Ramos (cell line): ENCODE data around the gene RAB40A.

Source experiments
- in situ Hi-C: fragments of 300-500 bp; cut with MboI; formaldehyde crosslinking; loops from one replicate; pipeline ENCODE4 v1.14.3; 2022; ENCODE audit warnings: low sequenced_read_pairs; ENCODE audit not compliant: unreplicated experiment

The RAB40A gene, protein sequence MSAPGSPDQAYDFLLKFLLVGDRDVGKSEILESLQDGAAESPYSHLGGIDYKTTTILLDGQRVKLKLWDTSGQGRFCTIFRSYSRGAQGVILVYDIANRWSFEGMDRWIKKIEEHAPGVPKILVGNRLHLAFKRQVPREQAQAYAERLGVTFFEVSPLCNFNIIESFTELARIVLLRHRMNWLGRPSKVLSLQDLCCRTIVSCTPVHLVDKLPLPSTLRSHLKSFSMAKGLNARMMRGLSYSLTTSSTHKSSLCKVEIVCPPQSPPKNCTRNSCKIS

DNA sequence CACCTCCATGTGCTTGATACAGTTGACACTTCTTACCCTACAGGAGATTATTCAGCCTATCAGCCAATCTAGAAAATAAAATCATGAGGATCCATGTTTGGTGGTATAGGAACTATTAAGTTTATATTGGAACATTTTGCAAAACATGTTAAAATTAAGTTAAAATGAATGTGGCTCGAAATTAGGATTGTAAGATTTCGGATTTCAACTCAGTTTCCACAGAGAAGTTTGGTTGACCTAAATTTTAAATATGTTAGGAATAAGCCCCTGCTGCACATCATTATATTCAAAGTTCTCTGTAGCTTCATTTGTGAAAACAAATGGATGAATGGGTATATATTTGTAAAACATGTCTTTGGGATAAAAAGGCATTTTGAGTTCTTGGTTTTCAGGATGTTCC is at the start of gene RAB40A:
TSS of gene RAB40A (minus strand) at position 101 of the 400 bp plus-strand sequence. CDS start 18,733 bp downstream, outside the sequence.
- in situ Hi-C loops = no loop called here

DNA sequence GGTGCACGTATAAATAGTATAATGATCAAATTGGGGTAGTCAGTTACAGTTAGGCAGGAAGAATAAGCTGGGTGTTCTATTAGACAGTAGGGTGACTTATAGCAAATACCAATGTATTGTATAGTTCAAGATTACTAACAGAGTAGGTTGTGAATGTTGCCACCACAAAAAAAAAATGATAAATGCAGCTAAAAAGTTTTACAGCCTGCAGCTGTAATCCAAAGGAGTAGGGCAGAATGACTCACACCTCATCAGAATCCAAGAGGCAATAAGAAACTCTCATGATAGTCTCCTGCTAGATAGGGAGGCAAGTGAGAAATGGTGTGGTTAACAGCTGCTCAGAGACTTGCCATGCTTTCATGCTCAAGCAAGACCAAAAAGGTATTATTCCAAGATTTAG is 46.5 kb upstream of the RAB40A start:
- in situ Hi-C loops = no loop called here

DNA sequence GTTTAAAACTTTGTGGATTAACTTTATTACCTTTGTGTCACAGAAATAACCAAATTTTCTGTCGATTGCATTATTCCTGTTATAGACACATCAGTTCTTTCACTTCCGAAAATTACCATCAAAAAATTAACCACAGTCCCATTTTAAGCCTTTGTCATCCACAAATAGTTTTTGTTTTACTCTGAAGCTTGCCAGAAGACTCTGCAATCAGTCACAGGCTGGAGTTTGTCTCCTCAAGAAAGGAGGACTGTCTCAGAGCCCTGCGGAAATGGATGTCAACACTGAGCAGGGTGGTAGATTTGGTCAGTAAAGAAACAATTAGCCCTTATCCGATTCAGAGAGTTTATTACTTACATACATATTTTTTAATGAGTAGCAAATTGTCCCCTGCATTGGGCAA is 45.9 kb upstream of the RAB40A start:
- in situ Hi-C loops = no loop called here

DNA sequence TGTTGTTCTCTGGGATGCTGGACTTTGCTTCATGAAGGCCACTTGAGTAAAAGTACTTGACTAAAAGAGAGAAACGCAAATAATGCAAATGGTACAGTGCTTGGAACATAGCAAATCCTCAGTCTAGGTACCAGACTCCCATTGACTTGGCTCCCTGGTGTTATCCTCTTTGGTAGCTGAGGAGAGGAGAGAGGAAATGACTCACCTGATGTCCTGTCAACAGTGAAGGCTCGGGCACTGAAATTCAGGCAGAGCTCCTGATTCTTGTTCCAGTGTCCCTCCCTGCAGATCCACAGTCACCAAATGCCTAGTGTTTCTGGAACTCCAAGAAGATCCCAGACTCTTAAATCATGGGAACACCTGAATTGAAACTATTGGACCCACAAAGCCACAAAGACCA is 43.5 kb upstream of the RAB40A start:
- in situ Hi-C loops = no loop called here

DNA sequence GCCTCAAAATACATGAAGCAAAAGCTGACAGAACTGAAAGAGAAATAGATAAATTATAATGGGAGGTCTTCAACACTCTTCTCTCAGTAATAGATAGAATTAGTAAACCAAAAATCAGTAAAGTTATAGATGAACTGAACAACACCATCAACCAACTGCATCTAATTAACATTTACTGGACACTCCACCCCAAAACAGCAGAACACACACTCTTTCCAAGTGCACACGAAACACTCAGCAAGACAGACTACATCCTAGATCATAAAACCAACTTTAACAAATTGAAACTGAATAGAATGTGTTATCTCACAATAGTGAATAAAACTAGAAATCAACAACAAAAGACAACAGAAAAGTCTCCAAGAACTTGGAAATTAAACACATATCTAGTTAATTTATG is 41.0 kb upstream of the RAB40A start:
- in situ Hi-C loops = no loop called here

DNA sequence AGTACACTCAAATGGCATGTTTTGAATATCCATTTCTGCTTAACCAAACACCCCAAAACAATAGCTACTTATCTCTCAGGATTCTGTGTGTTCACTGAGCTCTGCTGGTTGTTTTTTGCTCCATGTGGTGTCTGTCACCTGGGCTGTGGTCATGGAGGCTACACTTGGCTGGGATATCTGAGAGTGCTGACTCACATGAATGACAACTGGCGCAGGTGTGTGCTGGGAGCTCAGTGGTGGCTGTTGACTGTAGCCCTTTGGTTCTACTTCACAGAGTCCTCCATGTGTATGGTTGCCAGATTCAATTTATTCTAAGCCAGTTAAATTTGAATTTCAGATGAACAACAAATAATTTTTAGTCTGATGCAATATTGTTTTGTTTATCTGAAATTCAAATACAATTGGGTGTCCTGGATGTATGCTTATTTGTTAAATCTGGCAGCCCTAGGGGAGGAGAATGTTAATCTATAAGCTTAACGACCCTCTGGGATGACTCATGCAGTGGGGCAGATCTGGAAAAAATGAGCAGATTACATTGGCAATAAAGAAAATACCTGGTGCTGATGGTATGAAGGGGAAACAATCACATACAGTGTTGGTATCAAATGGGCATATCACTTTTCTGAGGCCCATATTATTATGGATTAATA is 37.8 kb upstream of the RAB40A start:
- in situ Hi-C loops = no loop called here

DNA sequence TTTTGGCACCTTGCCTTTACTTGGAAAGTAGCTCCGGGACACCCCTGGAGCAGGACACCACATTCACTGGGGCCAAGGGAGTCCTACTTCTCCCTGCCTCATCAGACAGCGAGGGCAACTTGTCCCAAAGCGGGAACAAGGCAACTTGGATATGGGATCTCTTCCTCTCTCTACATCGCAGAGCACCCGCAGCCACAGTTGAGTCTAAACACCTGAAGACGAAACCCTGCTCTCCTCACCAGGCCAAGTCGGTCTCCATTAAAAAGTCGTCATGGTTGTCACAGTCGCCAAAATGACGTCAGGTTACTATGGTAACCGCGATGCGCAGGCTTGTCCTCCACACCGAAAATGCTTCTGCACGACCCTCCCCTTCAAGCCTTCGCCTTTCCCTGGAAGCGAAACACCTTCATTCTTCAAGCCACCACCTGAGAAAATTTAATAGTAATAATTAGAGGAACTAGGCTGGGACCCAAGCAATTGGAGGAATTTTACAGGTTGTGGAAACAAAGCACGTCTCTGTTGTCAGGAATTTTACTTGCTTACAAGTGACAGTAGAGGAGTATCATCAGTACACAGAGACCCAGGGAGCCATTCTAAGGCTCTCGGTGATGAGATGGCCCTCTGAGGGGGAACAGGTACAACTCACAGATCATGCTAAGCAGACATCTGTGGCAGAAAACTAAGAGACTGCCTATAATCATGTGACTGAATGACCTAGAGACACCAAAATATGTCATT is 35.6 kb upstream of the RAB40A start:
- in situ Hi-C loops = no loop called here

DNA sequence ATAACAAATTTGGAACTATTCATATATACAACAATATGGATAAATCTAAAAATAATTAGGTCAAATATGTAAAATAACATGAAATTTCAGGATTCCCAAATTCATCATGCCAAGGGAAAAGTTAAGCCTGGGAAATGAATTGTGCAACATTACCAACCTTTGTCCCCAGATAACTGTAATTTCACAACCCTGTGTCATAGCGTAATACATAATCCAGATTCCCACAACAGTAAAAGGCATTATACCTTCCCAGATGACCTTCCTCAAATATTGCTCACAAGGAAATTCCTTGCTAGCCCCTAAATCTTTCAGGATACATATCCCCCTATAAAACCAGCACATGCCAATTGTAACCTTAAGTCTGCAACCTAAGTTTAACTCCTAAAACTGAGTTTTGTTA is 32.9 kb upstream of the RAB40A start:
- in situ Hi-C loops = no loop called here

DNA sequence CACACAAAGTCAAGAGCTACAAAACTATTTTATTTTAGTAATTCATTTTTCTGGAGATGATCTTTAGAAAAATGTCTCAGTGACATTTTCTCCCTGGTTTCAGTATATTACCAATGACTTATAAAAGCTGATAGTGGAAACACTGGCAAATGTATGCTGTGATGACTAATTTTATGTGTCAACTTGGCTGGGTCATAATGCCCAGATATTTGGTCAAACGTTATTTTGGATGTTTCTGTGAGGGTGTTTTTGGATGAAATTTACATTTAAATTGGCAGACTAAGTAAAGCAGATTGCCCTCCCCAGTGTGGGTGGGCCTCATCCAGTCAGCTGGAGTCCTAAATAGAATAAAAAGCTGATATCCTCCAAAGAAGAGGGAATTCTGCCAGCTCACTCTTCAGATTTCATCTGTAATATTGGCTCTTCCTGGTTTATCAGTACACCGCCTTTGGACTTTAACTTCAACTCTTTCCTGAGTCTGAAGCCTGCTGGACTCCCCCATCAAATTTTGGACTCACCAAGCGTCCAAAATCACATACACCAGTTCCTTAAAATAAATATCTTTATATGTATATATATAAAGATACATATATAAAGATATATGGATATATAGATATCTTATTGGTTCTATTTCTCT is 31.2 kb upstream of the RAB40A start:
- in situ Hi-C loops = no loop called here

DNA sequence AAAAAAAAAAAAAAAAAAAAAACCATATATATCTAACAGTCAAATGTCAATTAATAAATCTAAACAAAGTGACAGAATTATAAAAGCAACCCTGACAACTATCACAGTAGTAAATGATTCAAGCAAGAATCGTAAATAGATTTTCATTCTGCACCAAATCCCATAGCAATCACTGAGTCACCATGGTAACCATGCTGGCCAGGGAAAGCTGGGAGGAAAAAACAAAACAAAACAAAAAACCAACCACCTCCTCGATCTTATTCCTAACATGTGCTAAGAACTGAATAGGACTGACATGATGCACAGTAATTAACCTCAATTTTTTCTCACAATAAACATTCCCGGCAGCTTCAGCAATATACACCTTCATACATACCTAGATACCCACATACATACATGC is 30.6 kb upstream of the RAB40A start:
- in situ Hi-C loops = no loop called here

DNA sequence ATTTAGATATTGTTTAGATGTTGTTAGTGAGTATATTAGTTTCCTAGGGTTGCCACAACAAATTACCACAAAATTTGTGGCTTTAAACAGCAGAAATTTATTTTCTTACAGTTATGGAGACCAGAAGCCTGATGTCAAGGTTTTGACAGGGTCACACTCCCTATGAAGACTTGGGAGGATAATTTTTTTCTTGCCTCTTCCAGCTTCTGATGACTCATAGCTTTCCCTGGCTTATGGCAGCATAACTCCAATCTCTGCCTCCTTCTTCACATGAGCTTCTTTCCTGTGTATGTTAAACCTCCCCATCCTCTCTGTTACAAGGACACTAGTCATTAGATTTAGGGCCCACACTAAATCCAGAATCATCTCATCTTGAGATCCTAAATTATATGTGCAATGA is 20.9 kb upstream of the RAB40A start:
- in situ Hi-C loops = no loop called here

DNA sequence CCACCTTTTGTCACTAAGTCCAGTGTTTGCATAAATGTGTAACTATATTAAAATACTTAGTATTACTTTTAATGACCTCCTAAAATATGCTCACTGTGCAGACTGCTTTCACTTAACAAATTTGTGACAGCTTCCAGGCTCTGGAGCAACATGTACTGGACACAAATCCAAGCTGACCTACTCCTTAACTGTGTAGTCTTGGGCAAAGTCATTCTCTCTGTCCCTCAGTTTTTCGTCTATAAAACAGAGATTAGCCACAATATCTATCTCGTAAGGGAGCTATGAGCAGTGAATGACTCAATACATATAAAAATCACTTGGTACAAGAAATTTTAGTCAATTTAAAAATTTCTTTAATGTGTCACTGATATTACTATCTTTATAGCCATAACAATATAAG is 20.4 kb upstream of the RAB40A start:
- in situ Hi-C loops = no loop called here

DNA sequence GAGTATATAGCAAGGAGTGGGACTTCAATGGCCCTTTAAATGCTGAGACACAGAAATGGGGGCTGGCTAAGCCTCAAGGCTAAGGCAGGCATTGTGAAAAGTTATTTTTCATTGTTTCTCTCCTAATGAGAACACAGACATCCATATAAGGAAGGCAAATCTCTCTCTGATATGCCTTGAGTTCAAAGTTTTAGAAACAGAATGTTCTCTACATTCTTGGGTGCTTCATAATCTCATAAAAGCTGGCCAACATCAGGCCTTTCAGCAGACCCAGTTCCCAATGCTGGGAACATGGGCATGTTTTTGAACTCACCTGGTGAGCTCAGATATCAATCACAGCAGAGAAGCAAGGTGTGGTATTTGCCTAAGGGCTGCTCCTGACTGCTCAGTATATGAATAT is 19.4 kb upstream of the RAB40A start:
- in situ Hi-C loops = no loop called here

DNA sequence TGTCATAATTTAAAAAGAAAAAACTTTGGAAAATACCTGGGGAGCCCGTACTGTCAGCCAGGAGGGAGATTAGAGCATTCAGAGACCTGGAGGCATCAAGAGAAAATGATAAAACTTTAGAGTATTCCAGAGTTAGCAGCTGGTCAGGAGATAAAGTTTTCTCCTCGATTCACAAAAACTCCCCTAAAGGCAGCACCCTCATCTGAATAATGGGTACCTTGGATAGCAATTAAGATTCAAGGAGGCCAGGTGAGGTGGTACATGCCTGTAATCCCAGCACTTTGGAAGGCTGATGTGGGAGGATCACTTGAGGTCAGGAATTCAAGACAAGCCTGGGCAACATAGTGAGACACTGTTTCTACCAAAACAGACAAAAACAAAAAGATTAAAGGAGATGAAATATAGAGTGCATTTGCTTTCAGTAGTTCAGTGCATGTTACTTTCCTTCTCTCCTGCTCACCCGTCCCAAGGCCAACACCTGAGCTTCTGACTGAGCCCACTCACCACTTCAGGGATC is 18.6 kb upstream of the RAB40A start:
- in situ Hi-C loops = no loop called here

DNA sequence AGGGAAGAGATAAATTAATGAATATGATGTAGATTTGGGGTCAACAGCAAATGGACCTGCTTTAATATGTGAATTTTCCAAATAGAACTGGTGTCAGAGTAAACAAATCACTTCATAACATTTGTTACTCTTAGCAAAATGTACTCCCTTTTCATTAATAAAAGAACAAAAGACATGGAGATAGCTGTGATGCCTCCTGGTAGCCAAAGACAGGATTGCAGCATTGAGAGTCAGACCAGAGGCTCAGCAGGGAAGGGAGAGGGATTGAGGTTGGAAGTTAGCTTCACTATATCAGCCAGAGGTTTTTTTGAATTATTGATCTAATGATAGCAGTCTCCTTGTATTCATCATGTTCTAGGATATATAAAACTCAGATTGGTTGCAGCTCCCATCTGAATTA is 17.4 kb upstream of the RAB40A start:
- in situ Hi-C loops = no loop called here

DNA sequence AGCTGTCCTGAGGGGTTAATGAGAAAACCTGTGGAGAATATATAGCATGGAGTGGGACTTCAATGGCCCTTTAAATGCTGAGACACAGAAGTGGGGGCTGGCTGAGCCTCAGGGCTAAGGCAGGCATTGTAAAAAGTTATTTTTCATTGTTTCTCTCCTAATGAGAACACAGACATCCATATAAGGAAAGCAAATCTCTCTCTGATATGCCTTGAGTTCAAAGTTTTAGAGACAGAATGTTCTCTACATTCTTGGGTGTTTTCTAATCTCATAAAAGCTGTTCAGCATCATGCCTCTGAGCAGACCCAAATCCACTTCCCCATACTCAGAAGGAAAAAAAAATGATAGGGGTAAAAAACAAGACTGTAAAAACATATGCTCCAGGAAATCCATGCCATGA is 16.8 kb upstream of the RAB40A start:
- in situ Hi-C loops = no loop called here

DNA sequence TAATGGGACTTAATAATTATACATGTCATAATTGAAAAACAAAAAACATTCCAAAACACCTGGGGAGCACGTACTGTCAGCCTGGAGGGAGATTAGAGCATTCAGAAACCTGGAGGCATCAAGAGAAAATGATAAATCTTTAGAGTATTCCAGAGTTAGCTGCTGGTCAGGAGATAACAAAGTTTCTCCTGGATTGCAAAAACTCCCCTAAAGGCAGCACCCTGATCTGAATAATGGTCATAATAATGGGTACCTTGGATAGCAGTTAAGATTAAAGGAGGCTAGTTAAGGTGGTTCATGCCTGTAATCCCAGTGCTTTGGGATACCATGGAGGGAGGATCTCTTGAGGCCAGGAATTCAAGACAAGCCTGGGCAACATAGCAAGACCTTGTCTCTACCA is 15.9 kb upstream of the RAB40A start:
- in situ Hi-C loops = no loop called here

DNA sequence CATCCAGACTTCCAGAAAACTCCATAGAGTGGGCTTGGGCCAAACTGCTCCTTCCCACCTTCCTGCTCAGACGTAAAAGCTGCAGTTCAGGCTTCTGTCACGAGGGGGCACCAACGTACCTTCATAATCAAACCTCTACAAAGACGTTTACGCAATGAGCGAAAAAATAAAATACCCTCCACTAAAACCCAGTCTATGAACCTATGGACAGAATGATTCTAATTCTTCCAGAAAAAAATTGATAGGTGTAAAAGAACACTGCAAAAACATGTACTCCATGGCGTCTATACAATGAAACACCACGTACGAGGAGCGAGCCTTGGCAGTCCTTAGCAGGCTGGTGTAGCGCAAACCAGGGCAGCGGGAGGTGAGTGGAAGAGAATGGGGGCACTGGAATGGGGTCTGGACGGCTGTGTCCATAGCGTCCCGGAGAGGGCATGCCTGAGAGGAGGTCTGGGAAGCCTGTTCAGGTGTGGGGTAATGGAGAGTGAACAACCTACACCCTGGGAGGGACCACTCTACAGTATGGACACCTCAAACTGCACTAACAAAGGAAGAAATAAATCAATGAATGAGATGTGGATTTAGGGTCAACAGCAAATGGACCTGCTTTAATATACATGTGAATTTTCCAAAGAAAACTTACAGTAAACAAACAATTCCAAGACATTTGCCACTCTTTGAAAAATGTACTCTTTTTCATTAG is 14.4 kb upstream of the RAB40A start:
- in situ Hi-C loops = no loop called here

DNA sequence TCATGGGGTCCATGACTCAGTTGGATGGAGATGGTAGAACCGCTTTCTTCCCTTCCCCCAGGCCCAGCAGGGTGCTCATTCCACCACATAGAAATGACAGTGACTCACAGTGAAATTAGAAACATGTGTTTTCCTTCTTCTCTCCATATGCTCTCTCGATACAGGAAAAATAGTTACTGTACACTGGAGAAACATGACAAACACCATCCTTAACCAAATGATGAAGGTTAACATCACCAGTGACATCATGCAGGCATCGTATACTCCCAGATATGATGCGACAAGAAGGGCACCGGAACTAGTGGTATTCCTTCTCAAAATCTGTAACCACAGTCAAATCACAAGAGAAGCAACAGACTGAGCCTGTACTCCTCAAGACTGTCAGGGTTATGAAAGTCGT is 11.7 kb upstream of the RAB40A start:
- in situ Hi-C loops = no loop called here

DNA sequence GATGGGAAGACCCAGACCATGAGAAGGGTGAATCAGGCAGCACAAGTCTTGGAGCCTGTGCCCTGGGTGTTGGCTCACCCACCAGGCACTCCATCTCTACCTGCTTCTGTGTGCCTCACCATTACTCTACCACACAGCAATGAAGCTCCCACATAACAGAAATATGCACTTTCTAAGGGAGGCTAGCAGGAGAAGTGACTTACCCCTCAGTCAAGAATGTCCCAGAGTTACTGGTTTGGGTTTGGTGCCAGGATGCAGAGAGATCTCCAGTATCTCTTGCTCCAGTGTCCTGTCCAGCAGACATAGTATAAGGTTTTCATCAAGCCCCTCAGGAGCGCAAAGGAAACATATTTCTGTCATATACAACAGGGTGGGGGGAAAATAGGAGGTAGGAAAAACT is 11.3 kb upstream of the RAB40A start:
- in situ Hi-C loops = no loop called here
